HG03066 (cell line): Measurements from ENCODE around the gene ZBTB11.
"Not testable (repeated sequence)": the region's sequence is repeated elsewhere in the genome, so short reads cannot be mapped to it uniquely, and the experiment has no call there.

Source experiments
- ATAC-seq: cut with Tn5 transposase; IDR thresholded peaks from one replicate; pipeline ENCODE4 v1.9.1; 2021; ENCODE audit warnings: low read depth; ENCODE audit not compliant: unreplicated experiment

The ZBTB11 gene

DNA sequence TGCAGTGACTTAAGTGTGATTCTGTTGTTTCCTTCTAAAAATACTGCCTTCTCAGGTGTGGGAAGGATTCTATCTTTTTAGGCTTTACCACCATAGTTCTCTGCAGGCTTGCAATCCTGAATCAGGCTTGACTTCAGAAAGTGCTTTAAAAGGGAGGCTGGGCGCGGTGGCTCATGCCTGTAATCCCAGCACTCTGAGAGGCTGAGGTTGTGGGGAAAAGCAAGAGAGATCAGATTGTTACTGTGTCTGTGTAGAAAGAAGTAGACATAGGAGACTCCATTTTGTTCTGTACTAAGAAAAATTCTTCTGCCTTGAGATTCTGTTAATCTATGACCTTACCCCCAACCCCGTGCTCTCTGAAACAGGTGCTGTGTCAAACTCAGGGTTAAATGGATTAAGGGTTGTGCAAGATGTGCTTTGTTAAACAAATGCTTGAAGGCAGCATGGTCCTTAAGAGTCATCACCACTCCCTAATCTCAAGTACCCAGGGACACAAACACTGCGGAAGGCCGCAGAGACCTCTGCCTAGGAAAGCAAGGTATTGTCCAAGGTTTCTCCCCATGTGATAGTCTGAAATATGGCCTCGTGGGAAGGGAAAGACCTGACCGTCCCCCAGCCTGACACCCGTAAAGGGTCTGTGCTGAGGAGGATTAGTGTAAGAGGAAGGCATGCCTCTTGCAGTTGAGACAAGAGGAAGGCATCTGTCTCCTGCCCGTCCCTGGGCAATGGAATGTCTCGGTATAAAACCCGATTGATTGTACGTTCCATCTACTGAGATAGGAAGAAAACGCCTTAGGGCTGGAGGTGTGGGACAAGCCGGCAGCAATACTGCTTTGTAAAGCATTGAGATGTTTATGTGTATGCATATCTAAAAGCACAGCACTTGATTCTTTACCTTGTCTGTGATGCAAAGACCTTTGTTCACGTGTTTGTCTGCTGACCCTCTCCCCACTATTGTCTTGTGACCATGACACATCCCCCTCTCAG is 15.0 kb upstream of the ZBTB11 start:
- not testable (repeated sequence) for ATAC-seq

DNA sequence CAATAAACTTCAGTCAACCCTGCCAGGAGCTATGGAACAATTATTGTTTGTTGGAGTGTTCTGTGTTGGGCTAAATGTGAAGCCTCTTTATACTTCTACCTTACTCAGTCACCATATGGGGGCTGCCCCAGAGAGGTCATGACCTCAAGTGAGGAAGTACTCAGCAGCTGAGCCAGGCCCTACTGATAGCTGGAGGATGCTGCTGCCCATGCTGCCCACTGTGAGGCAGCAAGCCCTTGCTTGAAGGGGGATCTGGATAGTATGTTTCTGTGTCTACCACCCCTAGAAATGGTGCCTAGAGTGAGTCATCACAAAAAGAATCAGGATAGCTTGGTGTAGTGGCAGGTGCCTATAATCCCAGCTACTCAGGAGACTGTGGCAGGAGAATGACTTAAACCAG is 14.0 kb upstream of the ZBTB11 start:
- ATAC-seq = no peak

DNA sequence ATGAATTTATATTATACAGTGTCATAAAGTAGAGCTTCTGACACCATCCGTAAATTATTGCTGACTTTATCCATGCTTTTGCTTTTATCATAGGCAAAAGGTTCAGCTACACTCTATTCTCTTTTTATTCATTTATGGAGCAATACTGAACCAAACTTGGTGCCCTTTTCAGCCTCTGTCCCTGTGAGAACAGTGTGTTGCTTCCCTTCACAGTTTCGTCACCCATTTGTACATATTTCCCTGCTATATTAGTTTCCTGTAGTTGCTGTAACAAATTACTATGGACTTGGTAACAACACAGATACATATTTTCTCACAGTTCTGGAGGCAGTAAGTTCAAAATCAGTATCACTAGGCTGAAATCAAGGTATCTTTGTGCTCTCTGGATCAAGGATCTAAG is 12.4 kb upstream of the ZBTB11 start:
- no peak for ATAC-seq

DNA sequence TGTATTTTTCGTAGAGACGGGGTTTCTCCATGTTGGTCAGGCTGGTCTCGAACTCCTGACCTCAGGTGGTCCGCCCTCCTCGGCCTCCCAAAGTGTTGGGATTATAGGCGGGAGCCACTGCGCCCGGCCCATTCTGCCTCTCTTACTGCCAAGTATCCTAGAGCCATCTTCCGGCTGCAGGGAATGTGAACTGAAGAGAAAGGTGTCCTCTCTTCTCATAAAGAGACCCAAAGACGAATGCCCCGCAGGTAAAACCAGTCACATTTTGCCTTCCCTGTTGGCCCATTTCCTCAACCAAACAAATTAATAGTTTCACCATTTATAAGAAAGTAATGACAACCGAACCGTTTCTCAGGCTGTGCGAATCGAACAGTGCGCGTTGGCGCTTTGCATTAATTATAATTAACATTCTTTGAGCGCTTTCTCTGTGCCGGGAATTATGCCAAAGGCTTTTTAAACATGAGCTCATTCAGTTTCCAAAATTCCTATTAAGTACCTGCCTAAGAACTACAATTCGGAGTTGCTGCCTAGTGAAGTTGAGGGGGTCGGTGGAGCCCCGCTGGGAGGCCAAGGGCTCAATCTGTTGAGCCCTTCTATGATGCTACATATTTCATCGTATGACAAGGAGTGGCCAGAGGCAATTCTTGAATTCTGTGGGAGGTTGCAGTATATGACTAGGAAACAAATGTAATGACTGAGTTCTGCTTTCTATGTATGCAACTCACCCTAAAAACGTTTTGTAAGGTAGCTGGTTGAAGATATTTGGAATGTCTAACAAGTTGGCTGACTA is 10.4 kb upstream of the ZBTB11 start:
- no peak for ATAC-seq

DNA sequence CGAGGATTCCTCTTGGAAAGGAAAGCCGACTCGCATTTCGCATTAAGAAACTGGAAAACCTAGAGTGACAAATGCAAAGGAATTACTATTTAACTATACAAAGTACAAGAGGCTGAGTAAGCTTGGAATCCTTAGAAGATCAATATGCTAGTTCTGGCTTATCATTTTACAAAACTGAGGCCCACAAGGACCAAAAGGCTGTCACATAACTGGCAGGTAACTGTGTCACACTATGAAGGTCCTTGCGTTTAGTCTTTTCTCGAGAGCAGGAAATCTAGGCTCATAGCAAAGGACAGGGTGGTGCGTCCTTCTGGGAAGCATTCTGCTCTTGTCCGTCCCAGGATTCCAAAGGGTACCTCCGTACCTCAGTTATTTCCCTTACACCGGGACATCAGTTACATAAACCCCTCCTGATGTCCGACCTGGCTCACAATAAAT is 9.0 kb upstream of the ZBTB11 start:
- no peak for ATAC-seq

DNA sequence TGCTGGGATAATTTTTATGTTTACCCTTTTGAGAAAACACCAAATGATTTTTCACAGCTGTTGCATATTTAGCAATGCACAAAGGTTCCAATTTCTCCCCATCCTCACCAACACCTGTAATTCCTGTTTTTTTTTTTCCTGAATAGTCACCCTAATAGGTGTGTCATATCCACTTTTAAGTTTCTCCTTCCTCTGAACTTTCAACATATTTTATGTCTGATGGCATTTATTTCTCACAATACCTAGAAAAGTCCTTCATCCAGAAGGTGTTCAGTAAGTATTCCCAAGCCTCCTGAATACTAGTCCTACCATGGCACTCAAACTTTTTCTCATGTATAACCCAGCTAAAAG is 8.1 kb upstream of the ZBTB11 start:
- no peak for ATAC-seq

DNA sequence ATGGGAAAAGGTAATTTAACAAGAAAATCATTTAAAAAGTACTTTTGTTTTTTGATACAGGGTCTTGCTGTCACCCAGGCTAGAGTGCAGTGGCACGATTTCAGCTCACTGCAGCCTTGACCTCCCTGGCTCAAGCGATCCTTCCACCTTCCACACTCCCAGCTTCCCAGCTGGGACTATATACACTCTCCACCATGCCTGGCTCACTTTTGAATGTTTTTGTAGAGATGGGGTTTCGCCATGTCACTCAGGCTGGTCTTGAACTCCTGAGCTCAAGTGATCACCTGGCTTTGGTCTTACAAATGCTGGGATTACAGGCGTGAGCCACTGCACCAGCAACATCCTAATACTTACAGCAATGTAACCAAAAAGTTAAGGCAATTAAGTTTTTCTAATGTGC is 3.5 kb upstream of the ZBTB11 start:
- no peak for ATAC-seq

DNA sequence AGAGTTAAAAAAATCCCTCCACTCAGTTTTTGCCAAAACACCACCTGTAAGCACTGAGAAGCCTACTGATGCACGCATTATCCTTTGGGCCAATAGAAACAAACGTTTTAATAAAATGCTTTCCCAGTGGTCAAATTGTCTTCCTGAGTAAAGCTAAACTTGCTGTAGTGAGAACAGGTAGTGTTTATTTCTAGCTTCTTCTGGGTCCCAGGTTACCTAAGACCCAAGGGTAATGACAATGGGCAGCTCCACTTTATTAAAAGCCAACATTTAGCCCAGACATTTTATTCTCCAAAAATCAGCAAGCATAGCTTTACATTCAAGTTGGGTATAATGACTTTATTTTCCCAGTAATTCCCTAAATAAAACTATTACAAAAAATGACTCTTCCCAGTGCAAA is 1.9 kb upstream of the ZBTB11 start:
- ATAC-seq = not testable (repeated sequence)

DNA sequence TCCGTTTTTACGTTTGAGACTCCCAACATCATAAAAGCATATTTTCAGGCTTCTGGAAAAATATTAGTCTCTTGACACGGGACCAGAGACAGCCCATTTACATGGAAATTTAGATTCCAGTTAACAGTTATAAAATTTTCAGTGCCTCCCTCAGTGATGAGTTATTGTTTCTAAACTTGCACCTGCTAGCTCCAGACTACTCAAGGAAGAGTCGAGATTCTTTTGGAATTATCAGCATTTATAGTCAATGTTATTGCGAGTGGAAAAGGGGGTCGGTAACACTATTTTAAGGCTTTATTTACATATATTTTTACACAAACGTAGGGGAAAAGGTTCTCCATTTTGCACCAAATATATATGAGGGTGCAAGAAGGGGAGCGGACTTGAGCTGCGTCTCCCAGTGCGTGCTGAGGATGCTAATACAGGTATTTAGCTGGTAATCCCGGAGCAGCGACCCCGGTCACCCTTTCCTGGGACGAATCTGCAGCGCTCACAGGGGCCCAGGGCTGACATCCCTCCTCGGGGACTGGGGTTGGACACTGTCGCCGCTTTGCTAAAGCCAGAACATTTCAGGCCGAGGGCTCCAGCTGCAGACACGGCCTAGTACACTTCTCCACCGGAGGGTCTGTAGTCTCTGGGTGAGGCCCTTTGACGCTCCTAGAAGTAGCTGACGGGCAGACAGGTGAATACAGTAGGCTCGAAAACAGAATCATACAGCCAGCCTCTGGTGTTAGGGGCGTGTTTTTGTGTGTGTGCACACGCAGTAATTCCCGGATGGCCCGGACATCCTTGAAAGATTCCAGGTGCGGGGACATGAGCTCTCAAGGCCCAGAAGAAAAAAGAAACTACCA is 729 bp upstream of the ZBTB11 start:
- ATAC-seq = no peak

DNA sequence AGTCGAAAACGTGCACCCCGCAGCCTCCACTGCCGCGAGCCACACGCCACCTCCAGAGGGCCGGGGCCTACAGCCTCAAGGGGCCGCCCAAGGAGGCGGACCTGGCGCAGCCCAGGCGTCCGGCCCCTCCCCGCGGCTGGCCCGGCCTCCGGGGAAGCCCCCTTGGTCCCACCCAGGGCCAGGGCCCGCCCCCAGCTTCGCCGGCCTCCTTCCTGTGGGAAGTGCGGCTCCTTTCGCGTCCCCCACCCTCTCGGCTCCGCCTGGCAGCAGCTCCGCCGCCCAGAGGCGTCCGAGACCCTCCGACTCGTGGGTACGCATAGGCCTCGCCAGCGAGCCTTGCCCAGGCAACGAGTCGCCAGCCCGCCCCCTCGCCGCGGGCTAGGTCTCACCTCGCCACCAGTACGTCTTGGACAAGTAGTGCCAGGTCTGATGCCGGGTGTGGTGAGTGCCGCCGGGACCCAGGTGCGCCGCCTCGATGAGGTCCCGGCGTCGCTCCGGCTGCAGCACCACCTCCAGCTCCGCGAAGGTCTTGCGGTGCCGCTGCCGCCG is 642 bp downstream of the ZBTB11 start:
- peak; percentile 77 for ATAC-seq

DNA sequence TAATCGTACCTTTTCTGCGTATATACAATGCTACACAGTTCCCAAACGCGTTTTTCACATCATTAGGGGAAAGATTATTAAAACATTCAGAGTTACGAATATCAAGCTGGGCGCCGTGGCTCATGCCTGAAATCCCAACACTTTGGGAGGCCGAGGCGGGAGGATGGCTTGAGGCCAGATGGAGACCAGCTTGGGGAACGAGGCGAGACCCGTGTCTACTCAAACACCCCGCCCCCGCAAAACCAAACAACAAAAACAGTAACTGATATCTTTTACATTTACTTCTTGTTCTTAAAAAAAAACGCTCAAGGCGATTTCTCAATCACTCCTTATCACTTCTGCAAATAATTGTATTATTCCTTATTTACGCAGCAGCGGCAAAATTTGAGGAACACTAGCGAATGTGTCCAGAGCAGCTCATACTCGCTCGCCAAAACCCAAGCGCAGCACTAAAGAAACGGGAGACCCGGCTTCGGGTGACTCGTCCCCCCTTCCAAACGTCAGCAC is 1.2 kb downstream of the ZBTB11 start:
- no peak for ATAC-seq

DNA sequence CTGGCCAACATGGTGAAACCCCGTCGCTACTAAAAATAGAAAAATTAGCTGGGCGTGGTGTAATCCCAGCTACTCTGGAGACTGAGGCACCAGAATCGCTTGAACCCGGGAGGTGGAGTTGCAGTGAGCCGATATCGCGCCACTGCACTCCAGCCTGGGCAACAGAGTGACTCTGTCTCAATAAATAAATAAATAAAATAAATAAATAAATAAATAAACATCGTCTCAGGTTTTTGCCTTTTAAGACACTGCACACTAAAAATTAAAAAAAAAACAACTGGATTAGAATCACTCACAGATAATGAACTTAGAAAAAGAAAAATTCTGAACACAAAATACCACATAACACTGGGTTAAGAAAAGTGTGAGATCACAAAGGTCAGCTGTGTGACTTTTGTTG is 2.4 kb downstream of the ZBTB11 start:
- no peak for ATAC-seq

DNA sequence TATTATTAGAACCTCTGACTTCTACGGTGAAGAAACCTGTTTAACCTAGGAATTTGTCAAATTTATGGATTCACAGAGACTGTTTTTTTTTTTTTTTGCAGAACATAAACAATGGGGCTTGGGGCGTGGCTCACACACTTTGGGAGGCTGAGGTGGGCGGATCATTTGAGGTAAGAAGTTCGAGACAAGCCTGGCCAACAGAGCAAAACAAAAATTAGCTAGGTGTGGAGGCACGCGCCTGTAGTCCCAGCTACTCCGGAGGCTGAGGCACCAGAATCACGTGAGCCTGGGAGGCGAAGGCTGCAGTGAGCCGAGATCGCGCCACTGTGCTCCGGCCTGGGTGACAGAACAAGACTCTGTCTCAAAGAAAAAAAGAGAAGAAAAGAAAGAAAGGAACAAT is 3.0 kb downstream of the ZBTB11 start:
- ATAC-seq = no peak

DNA sequence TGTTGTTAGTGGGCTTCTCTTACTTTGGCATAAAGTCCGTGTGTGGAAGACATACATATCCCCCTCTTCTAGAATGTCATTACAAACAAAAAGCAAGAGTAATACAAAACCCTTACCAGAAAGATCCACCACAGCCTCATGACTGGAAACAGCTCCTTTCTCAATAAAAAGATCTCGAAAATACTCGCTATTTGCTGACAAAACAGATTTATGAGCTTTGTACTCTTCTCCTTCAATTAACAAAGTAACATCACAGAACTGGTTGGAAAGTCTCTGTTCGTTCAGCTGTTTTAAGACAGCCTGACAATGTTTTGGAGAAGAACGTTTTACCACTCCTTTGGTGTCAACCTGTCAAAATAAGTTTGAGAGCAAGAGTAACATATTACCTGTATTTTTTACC is 5.9 kb downstream of the ZBTB11 start:
- no peak for ATAC-seq

DNA sequence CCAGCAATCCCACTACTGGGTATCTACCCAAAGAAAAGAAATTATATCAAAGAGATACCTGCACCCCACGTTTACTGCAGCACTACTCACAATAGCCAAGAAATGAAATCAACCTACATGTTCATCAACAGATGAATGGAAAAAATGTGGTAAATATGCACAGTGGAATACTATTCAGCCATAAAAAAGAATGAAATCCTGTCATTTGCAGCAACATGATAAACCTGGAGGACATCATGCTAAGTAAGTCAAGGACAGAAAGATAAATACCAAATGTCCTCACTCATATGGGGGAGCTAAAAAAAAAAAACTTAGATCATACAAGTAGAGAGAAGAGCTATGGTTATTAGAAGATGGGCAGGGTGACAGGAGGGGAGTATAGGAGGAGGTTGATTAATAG is 9.1 kb downstream of the ZBTB11 start:
- ATAC-seq = no peak

DNA sequence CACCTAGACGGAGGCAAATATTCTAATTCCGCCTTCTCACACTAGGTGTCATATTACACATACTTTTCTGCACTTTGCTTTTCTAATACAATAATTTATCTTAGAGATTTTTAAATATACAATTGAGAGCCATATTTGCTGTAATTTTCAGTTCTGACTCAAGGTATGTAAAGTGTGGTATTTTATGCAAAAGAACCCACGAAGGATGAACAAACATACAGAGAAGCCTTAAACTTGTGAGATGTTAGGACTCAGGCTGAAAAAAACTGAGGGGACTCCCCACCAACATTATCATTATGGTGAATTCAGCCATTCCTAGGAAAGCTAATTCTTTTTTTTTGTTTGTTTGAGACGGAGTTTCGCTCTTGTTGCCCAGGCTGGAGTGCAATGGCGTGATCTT is 9.6 kb downstream of the ZBTB11 start:
- no peak for ATAC-seq

DNA sequence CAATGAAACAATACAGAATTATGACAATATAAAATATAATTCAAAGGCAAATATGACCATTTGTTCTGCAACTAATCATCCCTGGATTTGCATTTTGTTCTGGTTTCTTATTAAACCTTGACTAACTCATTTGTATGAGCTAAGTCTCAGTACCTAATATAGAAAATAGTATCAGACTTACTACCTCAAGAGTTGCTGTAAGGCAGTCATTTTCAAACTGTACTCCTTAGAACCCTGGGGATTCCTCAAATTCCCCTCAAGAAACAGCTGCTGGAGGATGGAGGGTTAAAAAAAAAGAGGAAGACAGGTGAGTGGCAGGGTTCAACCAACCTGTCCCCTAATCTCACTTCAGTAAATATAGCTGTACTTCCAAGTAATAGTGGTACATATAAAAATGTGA is 11.1 kb downstream of the ZBTB11 start:
- ATAC-seq = no peak

DNA sequence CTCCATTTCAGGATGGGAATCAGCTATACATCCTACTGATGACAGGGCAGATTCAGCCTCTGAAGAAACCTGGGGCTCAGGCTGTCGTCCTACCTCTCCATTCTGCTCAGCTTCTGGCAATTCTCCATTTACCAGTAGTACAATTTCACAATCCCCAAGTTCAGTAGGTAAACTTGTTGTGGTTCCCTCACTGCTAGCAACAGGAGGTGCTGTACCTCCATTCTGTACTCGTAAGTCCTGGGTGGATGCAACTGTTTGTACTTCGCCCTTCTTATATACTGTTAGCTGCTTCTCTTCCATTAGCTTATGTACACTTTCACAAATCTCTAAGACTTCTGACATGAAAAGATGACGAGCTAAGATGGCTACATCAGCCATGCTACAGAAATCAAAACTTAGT is 11.6 kb downstream of the ZBTB11 start:
- no peak for ATAC-seq

DNA sequence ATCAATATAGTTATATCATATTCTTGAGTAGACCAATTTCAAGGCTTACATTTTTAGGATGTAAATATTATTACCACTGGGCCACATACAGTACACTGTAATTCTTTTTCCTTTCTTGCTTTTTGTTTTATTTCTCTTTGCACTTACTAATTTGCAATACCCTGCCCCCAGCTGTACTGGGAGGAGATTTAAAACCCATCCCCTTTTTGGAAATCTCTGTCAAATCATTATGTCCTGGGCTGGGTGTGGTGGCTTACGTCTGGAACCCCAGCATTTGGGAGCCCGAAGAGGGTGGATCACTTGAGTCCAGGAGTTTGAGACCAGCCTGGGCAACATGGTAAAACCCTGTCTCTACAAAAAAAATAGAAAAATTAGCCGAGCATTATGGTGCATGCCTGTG is 16.2 kb downstream of the ZBTB11 start:
- no peak for ATAC-seq

DNA sequence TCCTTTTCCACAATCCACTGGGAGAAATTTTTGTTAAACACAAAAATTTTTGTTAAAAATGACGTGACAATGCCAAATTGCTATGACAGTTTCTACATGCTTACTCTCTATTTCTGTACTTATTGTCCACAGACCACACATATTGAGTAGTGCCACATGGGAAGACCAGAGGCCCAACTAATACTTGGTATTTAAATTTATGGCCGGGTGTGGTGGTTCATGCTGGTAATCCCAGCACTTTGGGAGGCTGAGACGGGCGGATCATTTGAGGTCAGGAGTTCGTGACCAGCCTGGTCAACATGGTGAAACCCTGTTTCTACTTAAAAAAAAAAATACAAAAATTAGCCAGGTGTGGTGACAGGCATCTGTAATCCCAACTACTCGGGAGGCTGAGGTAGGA is 20.3 kb downstream of the ZBTB11 start:
- ATAC-seq = no peak
